ENCODE data around the gene SHC3.

SHC3 gene

GRCh38 chr9:89109666-89110065, 69.0 kb downstream of the SHC3 start:
- DNase-seq (ENCODE audit: low read depth), result no peak

GRCh38 chr9:89107406-89107805, 71.2 kb downstream of the SHC3 start:
- no peak for DNase-seq (ENCODE audit: low read depth)

- no peak for DNase-seq (ENCODE audit: low read depth)
These were observed 72.3 kb downstream of the SHC3 start for GRCh38 chr9:89106224-89106851.

- DNase-seq (ENCODE audit: low read depth), result no peak
These were observed 73.8 kb downstream of the SHC3 start for GRCh38 chr9:89104821-89105220.

- DNase-seq (ENCODE audit: low read depth), result no peak
These were observed 81.4 kb downstream of the SHC3 start for GRCh38 chr9:89097219-89097618.

GRCh38 chr9:89096807-89097206, 81.8 kb downstream of the SHC3 start:
- no peak for DNase-seq (ENCODE audit: low read depth)

- no peak for DNase-seq (ENCODE audit: low read depth)
These were observed 82.7 kb downstream of the SHC3 start for GRCh38 chr9:89095761-89096528.

GRCh38 chr9:89093201-89093975, 85.2 kb downstream of the SHC3 start:
- no peak for DNase-seq (ENCODE audit: low read depth)

- DNase-seq (ENCODE audit: low read depth), result no peak
These were observed 89.4 kb downstream of the SHC3 start for GRCh38 chr9:89089176-89089575.

GRCh38 chr9:89083626-89084025, 95.0 kb downstream of the SHC3 start:
- DNase-seq (ENCODE audit: low read depth), result no peak

- no peak for DNase-seq (ENCODE audit: low read depth)
These were observed 98.4 kb downstream of the SHC3 start for GRCh38 chr9:89080193-89080592.

- no peak for DNase-seq (ENCODE audit: low read depth)
These were observed 99.2 kb downstream of the SHC3 start for GRCh38 chr9:89079391-89079790.

GRCh38 chr9:89078860-89079259, 99.8 kb downstream of the SHC3 start:
- DNase-seq (ENCODE audit: low read depth), result no peak

- no peak for DNase-seq (ENCODE audit: low read depth)
These were observed 100.2 kb downstream of the SHC3 start for GRCh38 chr9:89078421-89078820.

GRCh38 chr9:89077519-89077918, 101.1 kb downstream of the SHC3 start:
- DNase-seq (ENCODE audit: low read depth), result no peak

GRCh38 chr9:89073397-89073796, 105.2 kb downstream of the SHC3 start:
- no peak for DNase-seq (ENCODE audit: low read depth)

GRCh38 chr9:89071591-89071990, 107.0 kb downstream of the SHC3 start:
- DNase-seq (ENCODE audit: low read depth), result no peak

GRCh38 chr9:89066835-89067234, 111.8 kb downstream of the SHC3 start:
- DNase-seq (ENCODE audit: low read depth), result no peak

GRCh38 chr9:89065921-89066320, 112.7 kb downstream of the SHC3 start:
- DNase-seq (ENCODE audit: low read depth), result no peak

GRCh38 chr9:89060790-89061189, 117.8 kb downstream of the SHC3 start:
- DNase-seq (ENCODE audit: low read depth), result no peak

GRCh38 chr9:89059925-89060506, 118.6 kb downstream of the SHC3 start:
- DNase-seq (ENCODE audit: low read depth), result no peak

GRCh38 chr9:89058906-89059305, 119.7 kb downstream of the SHC3 start:
- no peak for DNase-seq (ENCODE audit: low read depth)

All from stimulated activated CD8-positive, alpha-beta memory T cell treated with anti-CD3 and anti-CD28 coated beads, Interleukin-12 subunit alpha, Interleukin-12 subunit beta, amount 100 ng/mL, for 4 hours (primary cell).